ENCODE data around the gene HDAC4.

HDAC4 gene

DNA sequence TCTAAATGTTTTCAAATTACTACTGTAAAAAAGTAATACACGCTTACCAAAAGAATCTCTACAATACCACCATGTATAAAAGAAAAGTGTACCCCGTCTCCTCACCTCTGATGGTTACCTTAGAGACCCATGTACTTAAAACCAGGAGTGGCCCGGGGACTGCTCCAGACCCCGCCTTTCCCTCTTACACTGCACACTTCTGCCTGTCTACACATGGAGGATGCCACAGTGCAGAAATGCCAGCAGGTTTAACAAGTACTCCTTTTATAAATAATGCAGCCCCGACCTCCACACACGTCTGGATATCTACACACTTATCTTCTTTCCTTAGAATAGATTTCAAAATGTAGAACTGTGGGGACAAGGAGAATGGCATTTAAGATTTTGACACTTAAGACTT is 5.3 kb downstream of the HDAC4 start:
- no peak for DNase-seq

DNA sequence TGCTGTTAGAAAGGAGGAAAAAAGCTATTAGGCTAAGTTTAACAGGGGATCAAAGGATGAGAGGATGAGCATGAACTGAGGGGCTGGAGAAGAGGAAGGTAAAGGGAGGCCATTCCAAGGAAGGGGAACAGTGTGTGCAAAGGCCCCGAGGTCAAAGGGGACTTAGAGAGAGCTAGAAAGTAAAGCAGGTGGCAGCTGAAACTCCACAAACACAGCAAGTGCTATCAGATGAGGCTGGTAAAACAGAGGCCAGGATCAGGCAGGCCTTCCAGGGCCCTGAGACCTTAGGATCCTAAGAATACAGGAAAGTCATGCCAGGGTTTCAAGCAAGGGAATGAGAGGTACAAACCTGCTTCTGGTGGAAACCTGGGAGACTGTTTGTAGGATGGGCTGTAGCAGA is 5.8 kb downstream of the HDAC4 start:
- DNase-seq: no peak

DNA sequence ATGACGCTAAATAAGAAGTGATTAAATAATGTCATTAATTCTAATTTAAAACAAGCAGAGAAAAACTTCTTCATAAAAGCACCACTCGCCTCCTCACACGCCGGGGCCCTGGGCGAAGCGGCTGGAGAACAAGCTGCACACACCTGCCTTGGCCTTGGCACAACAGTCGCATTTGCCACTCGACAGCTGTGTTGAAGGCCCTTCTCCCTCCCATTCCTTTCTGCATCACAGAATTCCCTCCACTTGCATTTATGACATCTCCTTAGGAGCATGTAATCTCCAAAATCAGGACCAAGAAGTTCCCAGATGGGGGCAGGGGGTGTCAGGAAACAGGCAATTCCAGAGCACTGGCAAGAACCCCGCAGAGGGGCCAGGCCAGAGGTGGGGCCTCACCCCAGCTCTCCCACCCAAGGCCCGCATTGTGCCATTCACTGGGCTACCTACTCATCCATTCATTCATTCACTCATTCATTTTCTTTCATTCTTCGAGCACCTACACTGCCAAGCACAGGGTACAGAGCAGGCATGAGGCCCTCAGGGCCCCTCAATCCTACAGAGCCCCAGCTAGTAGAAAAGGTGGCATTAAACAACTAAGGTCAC is 6.4 kb downstream of the HDAC4 start:
- peak; percentile 74 for DNase-seq

DNA sequence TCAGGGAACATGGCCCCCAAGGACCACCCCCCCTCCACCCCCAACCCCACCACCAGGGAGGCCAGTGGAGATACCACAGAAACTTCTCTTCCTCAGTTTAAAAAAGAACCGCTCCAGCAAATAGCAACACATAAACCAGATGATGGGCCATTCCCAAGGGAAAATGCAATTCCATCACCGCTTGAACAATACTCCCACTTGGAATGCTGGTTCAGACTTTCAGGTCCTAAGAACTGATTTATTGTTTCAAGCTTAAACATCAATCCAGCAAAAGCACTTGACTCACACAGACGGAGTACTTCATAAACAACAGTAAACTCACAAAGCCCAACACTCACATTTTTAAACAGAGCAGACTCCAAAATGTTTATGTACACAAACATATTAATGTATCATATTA is 6.9 kb downstream of the HDAC4 start:
- peak; percentile 55 for DNase-seq

DNA sequence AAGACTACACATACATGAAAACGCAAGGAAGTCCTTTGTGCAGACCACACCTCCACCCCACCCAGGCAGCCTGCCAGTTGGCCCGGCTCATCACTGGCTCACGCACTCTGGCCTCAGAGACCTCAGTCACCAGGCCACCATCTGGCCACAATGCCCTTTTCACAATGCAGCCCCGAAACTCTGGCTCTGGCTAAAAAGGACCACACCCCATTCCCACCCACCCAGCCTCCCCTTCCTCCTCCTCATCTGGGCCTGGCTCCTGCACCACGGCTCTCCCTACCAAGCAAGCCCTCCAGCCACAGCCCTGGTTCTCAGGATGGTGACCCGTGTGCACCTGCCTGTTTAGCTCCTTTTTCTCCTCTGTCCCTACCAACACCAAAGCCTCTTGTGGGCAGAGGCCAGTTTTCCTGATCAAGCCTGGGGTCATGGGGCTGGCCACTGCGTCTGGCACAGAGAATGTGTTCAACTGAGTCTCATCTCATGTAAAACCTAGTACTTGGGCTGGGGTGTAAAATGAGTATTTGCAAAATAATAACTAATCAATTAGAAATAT is 7.4 kb downstream of the HDAC4 start:
- DNase-seq: no peak

DNA sequence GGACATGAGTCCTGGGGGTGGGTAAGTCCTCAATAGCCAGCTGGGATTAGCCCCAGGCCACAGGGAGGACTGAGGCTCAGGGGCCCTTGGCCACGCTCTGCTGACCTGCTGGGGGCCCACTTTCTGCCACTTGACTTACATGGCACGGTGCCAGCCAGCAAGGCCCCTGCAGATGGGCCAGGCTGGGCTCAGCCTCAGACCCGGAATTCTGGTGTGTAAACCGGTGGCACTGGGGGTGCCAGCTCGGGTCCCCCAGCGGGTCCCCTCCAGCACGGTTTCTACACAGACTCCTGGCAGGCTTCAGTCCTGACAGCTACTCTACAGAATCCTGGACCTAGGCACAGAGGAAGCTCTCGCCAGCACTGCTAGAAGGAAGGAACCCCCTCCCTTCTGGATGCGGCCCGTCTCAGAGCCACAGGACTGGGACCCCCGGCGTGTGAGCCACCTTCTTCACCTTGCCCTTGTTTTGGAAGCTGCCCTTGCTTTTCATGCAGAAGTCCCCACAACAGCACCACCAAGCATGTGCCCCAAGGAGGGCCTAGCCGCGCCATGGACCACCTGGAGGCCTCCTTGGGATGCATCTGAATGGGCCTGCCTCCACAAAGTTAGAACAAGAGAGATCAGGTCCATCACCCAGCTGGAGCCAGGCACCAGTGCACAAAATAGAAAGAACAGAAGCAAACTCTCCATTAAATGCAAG is 8.0 kb downstream of the HDAC4 start:
- DNase-seq: no peak

DNA sequence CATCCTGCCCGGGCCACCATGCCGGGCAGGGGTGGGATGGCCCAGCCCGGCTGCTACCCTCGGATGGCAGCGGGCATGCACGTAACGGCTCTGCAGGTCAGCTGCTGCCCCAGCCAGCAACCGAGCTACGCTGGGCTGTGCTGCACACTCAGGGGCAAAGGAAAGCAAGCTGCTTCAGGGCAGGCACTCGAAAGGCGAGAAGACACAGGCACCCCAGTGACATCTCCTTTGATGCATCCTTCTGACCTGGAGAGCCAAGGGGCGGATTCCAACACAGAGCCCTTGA is 8.8 kb downstream of the HDAC4 start:
- no peak for DNase-seq

DNA sequence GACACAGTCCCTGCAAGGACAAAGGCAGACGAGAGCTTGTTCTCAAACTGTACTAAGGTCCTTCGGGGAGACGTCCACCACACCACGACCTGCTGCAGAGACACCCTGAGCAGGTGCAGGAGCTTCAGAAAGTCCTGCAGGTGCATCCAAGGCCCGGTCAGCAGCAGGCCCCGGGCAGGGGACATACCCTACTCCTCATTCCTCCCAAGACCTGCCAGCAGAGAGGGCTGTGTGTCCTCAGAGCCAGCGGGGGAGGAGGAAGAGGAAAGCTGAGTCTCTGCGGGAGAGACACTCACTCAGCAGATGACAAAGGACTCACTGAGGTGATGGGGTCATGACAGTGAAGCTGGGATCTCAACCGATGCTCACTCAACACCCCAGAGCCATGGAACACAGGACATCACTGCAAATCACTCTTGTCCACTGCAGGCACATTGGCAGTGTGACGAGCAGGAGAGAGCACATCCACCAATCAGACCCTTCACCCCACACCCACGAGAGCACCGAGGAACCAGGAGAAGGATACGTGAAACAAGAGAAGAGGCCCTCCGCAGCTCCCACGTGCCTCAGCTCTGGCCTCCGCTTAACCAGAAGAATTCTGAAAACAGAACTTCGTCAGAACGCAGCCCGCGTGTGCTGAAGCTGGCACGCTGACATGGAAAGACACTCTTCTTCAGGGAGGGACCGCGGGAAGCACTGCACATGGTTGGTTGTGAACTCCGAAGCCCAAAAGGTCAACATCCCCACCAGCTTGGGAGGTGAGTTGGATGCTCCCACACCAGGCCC is 9.3 kb downstream of the HDAC4 start:
- DNase-seq: no peak

DNA sequence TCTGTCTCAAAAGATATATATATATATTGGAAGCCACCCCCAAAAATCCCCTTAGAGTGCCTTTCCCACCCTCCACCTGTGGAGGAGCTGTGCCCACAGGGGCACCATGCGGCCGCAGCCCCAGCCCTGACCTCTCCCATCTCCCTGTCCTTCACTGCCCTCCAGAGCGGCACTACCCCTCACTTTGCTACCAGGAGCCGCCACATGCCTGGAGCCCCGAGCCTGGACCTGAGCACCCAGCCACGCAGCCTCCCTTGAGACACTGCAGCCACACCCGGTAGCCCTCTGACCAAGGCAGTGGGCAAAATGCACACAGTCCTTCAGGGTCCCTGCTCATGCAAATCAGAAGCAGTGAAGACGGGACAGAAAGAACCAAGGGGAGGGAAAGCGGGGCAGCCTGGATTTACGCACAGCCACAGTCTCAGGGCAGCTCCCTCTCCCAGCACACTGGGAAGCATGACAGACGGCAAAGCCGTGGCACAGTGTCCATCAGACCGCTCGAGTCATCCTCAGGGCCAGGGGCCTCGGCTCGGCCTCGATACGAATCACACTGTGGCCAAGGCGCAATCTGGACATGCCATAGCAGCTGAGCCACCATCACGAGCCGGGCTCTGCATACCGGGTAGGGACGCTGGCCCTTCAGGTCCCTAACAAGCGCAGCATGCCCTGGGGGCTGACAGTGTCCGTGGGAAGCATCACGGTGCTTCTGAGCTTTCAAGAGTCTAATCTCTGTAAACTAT is 10.1 kb downstream of the HDAC4 start:
- DNase-seq: no peak

DNA sequence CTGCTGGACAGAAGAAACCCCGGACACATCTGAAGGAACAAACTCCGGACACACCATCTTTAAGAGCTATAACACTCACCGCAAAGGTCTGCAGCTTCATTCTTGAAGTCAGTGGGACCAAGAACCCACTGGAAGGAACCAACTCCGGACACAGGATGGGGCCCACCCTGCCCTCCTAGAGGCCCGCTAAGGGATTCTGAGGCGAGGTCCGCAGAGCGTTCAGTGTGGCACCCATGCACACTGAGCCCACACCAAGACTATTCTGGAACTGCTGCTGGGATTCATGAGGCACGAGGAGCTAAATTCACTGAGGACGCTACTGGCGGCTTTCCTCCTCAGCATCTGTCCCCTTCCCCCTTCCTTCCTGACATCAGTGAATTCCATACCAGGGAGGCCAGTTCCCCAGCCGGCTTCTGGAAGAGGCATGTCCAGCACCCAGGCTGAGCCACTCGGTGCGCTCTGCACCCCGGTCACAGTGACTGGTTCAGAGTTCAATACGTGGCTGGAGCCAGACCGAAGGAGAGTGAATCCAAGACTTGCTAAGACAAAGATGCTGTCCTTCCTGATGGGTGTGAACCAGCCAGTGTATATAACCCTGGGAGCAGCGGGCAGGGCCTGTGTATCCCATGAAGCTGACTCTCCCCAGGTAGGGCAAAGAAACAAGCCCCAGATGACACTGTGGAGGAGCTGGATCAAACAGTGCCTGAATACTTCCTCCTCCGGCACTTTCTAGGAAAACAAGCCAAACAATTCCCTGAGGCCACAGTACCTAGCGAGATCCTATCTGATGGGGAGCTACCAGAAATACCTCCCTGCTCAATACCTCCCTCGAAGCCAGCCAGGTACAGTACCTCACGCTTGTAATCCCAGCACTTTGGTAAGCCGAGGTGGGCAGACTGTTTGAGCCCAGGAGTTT is 11.1 kb downstream of the HDAC4 start:
- no peak for DNase-seq

DNA sequence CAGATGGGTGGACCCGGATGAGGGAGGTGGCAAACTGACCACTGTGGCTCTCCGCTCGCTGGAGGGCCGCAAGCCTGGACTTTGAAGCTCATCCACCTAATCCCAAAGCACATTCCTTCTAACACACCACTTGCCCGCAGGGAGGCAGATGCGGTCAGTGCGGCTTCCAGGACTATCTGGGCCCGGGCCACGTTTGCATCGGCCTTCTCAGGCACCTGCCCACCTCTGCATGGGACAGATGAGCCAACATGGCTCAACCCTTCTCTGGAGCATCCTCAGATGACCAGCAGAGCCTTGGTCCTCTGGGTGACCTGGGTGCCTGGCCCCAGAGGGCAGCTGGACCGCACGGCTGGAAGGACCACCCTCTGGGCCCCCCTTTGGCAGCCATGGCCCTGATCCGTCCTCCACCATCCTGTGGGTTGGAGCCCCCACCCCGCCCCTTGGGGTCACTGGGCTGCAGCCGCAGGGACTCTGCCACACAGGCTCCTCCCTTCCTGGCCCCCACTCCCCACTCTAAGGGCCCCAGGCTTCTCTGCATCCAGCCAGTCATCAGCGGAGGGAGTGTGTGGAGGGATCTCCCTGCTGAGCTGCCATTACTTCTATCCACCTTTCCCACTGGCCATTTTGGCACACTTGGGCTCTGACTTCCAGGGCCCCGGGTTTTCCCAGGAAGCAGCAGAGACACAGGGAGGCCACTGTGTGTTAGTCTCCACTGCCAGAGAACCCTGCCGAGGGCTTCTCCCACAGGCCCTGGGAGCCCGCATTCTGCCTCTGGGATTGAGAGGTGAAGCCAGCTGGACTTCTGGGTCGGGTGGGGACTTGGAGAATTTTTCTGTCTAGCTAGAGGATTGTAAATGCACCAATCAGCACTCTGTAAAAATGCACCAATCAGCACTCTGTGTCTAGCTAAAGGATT is 12.3 kb downstream of the HDAC4 start:
- DNase-seq: no peak

DNA sequence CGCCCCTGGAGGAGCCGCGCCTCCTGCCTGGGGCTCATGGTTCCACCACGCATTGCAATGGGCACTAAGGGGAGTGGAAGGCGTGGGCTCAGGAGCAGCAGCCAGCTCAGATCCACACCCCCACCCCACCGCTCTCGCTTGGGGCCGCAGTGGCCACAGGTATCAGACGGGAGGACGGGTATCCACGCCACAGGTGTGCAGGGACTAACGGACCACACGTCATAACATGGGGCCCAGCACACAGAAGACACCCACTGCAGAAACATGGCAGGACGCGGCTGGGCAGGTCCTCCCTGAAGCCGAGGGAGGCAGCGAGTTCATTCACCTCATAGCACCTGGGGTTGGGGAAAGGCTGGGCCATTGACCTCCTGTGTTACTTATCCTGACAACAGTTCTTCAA is 13.0 kb downstream of the HDAC4 start:
- no peak for DNase-seq

DNA sequence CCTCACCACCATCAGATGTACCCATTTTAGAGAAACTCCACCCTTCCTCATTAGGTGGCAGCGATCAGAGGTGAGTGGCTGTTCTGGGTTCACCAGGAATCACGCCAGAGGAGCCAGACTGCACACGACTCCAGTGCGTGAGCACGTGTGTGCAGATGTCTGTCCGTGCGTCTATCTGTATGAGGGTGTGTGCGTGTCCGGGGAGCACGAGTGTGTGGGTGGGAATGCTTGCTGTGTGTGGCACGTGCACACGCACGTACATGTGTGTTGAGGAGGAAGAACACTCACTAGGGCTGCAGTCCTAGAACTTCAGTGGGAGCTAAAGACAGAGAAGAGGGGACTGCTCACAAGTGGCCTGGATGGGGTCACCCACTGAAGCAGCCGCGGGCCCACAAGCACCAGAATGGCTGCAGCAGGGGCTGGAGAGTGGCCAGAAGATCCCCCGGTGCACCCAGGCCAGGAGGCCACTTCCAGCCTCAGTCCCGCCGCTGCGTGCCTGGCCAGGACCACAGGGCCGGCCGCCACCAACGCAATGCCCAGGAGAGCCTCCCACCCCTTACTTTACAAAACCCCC is 13.9 kb downstream of the HDAC4 start:
- DNase-seq: no peak

DNA sequence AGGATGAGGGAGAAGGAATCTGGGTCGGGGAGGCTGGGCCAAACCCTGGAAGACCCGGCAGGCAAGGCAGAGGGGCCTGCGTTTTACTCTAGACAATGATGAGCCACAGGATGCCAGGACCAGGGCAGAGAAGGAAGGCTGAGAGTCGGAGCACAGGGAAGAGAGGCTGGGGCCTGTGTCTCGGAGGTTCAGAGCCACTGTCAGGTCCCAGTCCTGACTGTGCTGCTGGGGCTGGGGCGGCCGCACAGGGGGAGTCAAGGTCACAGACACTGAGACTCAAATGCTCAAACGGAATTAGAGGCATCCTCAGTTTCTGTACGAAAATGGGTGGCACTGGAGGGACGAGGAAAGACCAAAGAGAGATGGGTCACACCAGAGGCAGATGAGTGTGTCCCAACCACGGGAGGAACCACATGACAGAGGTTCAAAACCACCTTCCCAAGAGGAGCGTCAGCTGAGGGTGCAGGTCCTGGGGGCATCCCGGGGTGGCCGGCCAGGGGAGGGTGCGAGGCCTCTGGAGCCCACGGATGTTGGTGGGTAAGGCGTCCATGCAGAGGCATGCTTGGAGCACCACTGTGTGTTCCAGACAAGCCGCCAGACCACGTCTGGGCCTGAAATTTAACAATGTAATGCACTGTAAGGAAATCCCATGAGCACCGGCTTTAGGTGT is 14.7 kb downstream of the HDAC4 start:
- no peak for DNase-seq

DNA sequence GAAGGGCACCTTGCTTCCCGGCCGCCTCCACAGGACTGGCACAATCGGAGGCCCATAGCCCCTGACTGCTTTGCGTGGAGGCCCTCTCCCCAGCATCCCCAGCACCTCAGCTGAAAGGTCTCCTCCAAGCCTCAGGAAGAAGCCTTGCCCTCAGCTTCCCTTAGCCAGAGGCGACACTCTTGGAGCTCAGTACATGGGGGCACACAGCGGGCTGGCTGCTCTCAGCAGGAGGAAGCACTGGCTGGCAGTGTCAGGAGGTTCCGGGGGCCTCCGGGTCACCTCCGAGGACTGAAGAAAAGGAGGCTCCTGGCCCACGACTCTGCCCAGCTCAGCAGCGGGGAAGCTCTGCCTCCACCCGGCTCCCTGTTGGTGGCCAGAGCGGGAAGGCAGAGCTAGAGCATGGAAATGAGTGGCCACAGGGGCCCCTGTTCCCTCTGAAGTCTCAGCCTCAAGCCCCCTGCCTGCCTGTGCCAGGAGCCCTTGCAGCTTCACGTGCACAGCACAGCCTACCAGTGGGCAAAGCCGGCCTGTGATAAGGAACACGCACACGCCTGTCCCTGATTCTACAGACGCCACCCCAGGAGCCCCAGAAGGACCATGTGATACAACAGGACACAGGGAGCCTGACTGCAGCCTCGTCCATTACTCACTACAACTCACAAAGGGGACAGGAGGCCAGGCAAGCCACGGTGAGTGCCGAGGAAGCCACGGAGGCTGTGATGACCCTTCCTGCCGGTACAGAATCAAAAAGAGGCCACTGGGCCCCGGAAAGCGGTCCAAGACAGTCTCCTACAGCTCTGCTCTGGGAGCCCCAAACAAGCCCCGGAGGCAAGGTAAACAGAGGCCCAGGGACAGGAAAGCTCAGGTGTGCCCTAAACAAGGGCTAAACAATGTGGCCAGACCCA is 15.5 kb downstream of the HDAC4 start:
- no peak for DNase-seq

DNA sequence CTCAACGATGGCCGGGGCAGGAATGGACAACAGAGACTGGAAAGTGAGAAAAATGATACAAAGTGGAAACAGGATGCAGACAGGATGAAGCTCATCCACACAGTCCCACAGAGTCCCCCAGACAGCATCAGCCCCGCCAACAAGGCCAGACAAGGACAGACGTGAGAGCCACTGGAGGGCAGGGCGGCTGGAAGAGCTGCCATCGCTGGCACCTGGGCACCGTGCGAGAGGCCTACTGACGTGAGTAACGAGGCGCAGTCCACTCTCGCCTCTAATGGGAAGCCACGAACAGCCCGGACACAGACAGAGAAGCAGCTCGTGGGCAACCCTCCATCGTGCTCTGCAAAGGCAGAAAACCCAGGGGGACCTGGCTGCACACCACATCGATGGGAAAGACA is 17.1 kb downstream of the HDAC4 start:
- no peak for DNase-seq

DNA sequence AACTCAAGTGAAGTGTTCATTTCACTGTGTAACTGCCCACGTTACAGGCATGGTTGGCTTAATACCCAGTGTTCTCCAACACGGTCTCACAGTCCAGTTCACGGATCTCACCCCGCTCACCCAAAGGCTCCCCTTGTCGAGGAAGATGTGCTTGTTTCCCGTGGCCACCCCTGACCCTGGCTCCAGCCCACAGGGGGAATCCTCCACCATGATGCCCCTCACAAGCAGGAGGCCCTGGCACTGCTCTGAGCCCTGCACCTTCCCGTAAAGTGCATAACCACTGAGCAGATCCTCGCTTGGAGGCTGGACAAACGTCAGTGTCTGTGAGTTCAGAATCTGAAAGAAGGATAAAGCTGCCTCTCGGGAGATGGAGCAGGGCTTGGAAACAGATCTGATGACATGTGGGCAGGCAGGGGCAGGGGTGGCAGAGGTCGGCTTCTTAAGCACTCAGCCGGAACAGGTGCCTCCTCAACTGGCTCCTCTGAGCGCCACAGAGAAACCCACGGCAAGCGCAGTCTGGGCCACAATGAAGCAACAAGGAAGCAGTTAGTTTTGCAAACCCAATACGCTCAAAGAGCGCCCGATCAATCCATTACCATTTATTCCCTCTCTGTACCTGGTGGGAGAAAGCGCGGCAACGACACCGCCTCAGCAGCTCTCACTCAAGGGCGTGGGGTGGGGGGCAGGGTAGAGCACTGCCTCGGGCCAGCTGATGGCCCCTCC is 17.6 kb downstream of the HDAC4 start:
- DNase-seq: no peak

DNA sequence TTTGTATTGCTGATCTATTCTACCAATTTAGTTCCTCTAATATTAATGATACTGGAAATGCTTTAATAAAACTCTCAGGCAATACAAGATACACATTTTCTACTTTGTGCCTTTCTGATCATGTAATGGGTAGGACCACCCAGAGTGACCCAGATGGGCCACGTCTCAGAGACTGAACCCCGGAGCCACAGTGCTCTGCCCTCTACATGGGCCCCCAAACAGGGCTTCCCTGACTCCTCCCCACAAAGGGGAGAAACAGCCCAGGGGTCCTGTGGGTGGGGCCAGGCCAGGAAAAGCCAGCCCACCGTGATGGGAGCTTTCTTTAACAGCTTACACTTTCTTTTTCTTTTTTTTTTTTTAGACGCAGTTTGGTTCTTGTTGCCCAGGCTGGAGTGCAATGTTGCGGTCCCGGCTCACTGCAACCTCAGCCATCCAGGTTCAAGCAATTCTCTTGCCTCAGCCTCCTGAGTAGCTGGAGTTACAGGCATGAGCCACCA is 18.4 kb downstream of the HDAC4 start:
- DNase-seq: no peak
